Fibroblast of lung (primary cell): ENCODE measurements around the gene HTR3D.

Experiments
- EZH2 ChIP-seq: IDR thresholded peaks from 2 replicates; pipeline ENCODE4 v1.5.1; 2012; ENCODE audit warnings: low read length, control low read depth, mild to moderate bottlenecking; ENCODE audit errors: missing control alignments
- TF ChIP-seq, protein P1 (sequence below), 2 donors: IDR thresholded peaks in 1 of 2; conservative IDR thresholded peaks in 1 of 2; 1 replicate in 1 of 2; 2 replicates in 1 of 2; pipeline ENCODE4 v1.5.1; 2011 to 2012; ENCODE audit warnings: low read length in 2 of 2, control low read depth in 1 of 2, inconsistent platforms in 1 of 2, low read depth in 1 of 2, mild to moderate bottlenecking in 1 of 2

GRCh38 chr3:183987000-183987600, 44.4 kb upstream of the HTR3D start:
- TF ChIP-seq, protein P1, sequence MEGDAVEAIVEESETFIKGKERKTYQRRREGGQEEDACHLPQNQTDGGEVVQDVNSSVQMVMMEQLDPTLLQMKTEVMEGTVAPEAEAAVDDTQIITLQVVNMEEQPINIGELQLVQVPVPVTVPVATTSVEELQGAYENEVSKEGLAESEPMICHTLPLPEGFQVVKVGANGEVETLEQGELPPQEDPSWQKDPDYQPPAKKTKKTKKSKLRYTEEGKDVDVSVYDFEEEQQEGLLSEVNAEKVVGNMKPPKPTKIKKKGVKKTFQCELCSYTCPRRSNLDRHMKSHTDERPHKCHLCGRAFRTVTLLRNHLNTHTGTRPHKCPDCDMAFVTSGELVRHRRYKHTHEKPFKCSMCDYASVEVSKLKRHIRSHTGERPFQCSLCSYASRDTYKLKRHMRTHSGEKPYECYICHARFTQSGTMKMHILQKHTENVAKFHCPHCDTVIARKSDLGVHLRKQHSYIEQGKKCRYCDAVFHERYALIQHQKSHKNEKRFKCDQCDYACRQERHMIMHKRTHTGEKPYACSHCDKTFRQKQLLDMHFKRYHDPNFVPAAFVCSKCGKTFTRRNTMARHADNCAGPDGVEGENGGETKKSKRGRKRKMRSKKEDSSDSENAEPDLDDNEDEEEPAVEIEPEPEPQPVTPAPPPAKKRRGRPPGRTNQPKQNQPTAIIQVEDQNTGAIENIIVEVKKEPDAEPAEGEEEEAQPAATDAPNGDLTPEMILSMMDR (conservative IDR thresholded peaks at IDR 0.05 in 1 of 2, IDR thresholded peaks at IDR 0.05 in 1 of 2; ENCODE audit: low read depth in 1 of 2, low read length in 2 of 2), result no peak
- TF ChIP-seq EZH2, result no peak
